A549 treated with ZK216348 at 1 μM for 4 hours (cell line): ENCODE measurements around the gene FGFR3. TPM values are rescaled to one million over a fixed set of nuclear protein-coding genes. Genes with fewer than 3 reads are reported as not detected.

Experiments
- total RNA-seq: library from RNA; stranded (reverse); fragments of 200-300 nt; extraction: Qiagen RNA extraction; gene quantifications from 5 replicates; pipeline ENCODE4 v1.2.3, GENCODE V29; 2022; ENCODE audit warnings: low read depth

The FGFR3 gene
- 0.50 to 2.6 TPM (median 2.3 TPM) in 5 replicates for total RNA-seq

GRCh38 chr4:1792832-1793495 is at the start of gene FGFR3:
Gene FGFR3, plus strand, starts transcription at chr4:1793293. Its CDS starts 642 bp downstream, at chr4:1793935.

GRCh38 chr4:1856071-1856942 is 63.2 kb downstream of the FGFR3 start, which contains the start of gene LETM1:
Gene LETM1, minus strand, starts transcription at chr4:1856156. Its CDS starts 206 bp downstream, at chr4:1855950.

Other genes with a start within 250 kb of the FGFR3 start
- 0.67 to 1.2 TPM (median 0.95 TPM) in 5 replicates for gene FAM53A, start 109.0 kb upstream of the FGFR3 start, total RNA-seq
- 65.9 to 103 TPM (median 70.6 TPM) in 5 replicates for gene SLBP, start 81.0 kb upstream of the FGFR3 start, total RNA-seq
- gene TMEM129, start 72.0 kb upstream of the FGFR3 start, total RNA-seq: 11.1 to 29.1 TPM (median 23.9 TPM) in 5 replicates
- 80.9 to 99.4 TPM (median 87.8 TPM) in 5 replicates for gene TACC3, start 71.8 kb upstream of the FGFR3 start, total RNA-seq
- gene LETM1, start 62.9 kb downstream of the FGFR3 start, total RNA-seq: 20.8 to 32.6 TPM (median 31.2 TPM) in 5 replicates
- gene NSD2, start 78.1 kb downstream of the FGFR3 start, total RNA-seq: 37.4 to 49.7 TPM (median 45.7 TPM) in 5 replicates
- gene NELFA, start 215.7 kb downstream of the FGFR3 start, total RNA-seq: 14.3 to 26.8 TPM (median 25.4 TPM) in 5 replicates